ENCODE data around the gene ALG11. TPM values are rescaled to one million over a fixed set of nuclear protein-coding genes. Genes with fewer than 3 reads are reported as not detected.
"Not testable (repeated sequence)": the region's sequence is repeated elsewhere in the genome, so short reads cannot be mapped to it uniquely, and the experiment has no call there.

The ALG11 gene
- polyA plus RNA-seq, 1 experiment: 6.2 TPM

GRCh38 chr13:51978796-51979556 lies 33.2 kb upstream of the ALG11 start:
- H3K36me3 ChIP-seq (ENCODE audit: control insufficient read depth, insufficient read depth, low read length): no peaks in the 10 kb centered on the region
- H3K27me3 ChIP-seq (ENCODE audit: control insufficient read depth, insufficient read depth, low read length): no peaks in the 10 kb centered on the region
- DNase-seq (ENCODE audit: low read depth): no peak
- no peak for TF ChIP-seq CTCF (IDR thresholded peaks at IDR 0.05; ENCODE audit: insufficient read depth, low read depth, low read length)
- ChIA-PET CTCF (no interaction called here), POLR2A (no interaction called here)
- H3K4me3 ChIP-seq (ENCODE audit: low read depth, low read length): no peak overlapping the region

GRCh38 chr13:51980908-51981307 lies 31.3 kb upstream of the ALG11 start:
- Histone ChIP-seq H3K36me3 (ENCODE audit: control insufficient read depth, insufficient read depth, low read length) (no peaks in the 10 kb centered on the region), H3K4me3 (ENCODE audit: low read depth, low read length) (no peak overlapping the region), H3K27me3 (ENCODE audit: control insufficient read depth, insufficient read depth, low read length) (no peaks in the 10 kb centered on the region)
- no peak for DNase-seq (ENCODE audit: low read depth)
- ChIA-PET POLR2A (no interaction called here), CTCF (no interaction called here)
- no peak for TF ChIP-seq CTCF (IDR thresholded peaks at IDR 0.05; ENCODE audit: insufficient read depth, low read depth, low read length)

- no peak for DNase-seq (ENCODE audit: low read depth)
- Histone ChIP-seq H3K36me3 (ENCODE audit: control insufficient read depth, insufficient read depth, low read length) (no peaks in the 10 kb centered on the region), H3K4me3 (ENCODE audit: low read depth, low read length) (no peak overlapping the region), H3K27me3 (ENCODE audit: control insufficient read depth, insufficient read depth, low read length) (no peaks in the 10 kb centered on the region)
- POLR2A ChIA-PET: no interaction called here
- CTCF ChIA-PET: no interaction called here
- no peak for TF ChIP-seq CTCF (IDR thresholded peaks at IDR 0.05; ENCODE audit: insufficient read depth, low read depth, low read length)
Observed at GRCh38 chr13:51981355-51981754, 30.8 kb upstream of the ALG11 start.

- H3K27me3 ChIP-seq (ENCODE audit: control insufficient read depth, insufficient read depth, low read length); POLR2A ChIA-PET; H3K4me3 ChIP-seq (ENCODE audit: low read depth, low read length); H3K36me3 ChIP-seq (ENCODE audit: control insufficient read depth, insufficient read depth, low read length); DNase-seq (ENCODE audit: low read depth): not testable (repeated sequence)
- CTCF ChIA-PET: interaction anchor here (0.6 to 1.3 kb wide), 2 partner anchors 14 to 17 kb away, joined by 3 read pairs; no protein-coding TSS in a partner anchor
Observed at GRCh38 chr13:51983292-51983691, 28.9 kb upstream of the ALG11 start.

- POLR2A ChIA-PET; H3K4me3 ChIP-seq (ENCODE audit: low read depth, low read length); DNase-seq (ENCODE audit: low read depth); H3K27me3 ChIP-seq (ENCODE audit: control insufficient read depth, insufficient read depth, low read length); H3K36me3 ChIP-seq (ENCODE audit: control insufficient read depth, insufficient read depth, low read length): not testable (repeated sequence)
- CTCF ChIA-PET: interaction anchor here (1.0 kb wide), 1 partner anchor 171 kb away, joined by 3 read pairs; no protein-coding TSS in a partner anchor
Observed at GRCh38 chr13:51984904-51985303, 27.3 kb upstream of the ALG11 start.

- ChIA-PET POLR2A (no interaction called here), CTCF (no interaction called here)
- Histone ChIP-seq H3K36me3 (ENCODE audit: control insufficient read depth, insufficient read depth, low read length) (no peaks in the 10 kb centered on the region), H3K27me3 (ENCODE audit: control insufficient read depth, insufficient read depth, low read length) (no peaks in the 10 kb centered on the region), H3K4me3 (ENCODE audit: low read depth, low read length) (no peak overlapping the region)
- no peak for TF ChIP-seq CTCF (IDR thresholded peaks at IDR 0.05; ENCODE audit: insufficient read depth, low read depth, low read length)
- DNase-seq (ENCODE audit: low read depth): no peak
Observed at GRCh38 chr13:51988988-51989618, 23.1 kb upstream of the ALG11 start.
